ENCODE data around the gene CYBC1. TPM values are rescaled to one million over a fixed set of nuclear protein-coding genes. Genes with fewer than 3 reads are reported as not detected.

CYBC1 gene
- total RNA-seq, 1 experiment from 2014 or later = 95.4 TPM

DNA sequence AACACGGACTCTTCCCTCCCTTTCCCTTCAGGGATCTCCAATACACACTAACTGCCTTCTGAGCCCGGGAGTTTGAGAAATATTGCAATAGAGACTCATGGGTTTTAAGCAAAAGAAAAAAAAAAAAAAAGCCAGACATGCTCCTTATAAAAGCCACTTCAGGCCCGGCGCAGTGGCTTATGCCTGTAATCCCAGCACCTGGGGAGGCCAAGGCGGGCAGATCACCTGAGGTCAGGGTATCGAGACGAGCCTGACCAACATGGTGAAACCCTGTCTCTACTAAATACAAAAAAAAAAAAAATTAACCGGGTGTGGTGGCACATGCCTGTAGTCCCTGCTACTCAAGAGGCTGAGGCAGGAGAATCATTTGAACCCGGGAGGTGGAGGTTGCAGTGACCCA is 34.8 kb downstream of the CYBC1 start:
- no peaks in the 10 kb centered on the region for H3K27me3 ChIP-seq (ENCODE audit: insufficient read depth, low read length)
- H3K9ac ChIP-seq (ENCODE audit: low read length) = no peak overlapping the region
- no peak overlapping the region for H3K4me2 ChIP-seq (ENCODE audit: low read length)
- peaks cover 6% of the 10 kb centered on the region; the same call in 1 of the 2 replicates for H4K20me1 ChIP-seq (ENCODE audit: insufficient read depth)
- no peak for DNase-seq (ENCODE audit: low read depth, low spot score)
- ChIA-PET RAD21 (ENCODE audit: low non-redundant PET in 1 of 2, low total read pairs in 2 of 2, uncharacterized antibody in 2 of 2, unreplicated experiment in 2 of 2) (no interaction called here), CTCF (no interaction called here), POLR2A (no interaction called here)
- no TSS peak for BruUV-seq (replicated peaks)
- no peaks in the 10 kb centered on the region for H3K9me2 ChIP-seq (ENCODE audit: insufficient read depth)
- H3K79me2 ChIP-seq (ENCODE audit: insufficient read depth, low read length) = no peaks in the 10 kb centered on the region; the same call in 1 of the 2 replicates
- no peak overlapping the region for H2AFZ ChIP-seq (ENCODE audit: low read depth, low read length, poor library complexity, severe bottlenecking)
- H3K4me1 ChIP-seq (ENCODE audit: control insufficient read depth in 1 of 2, insufficient read depth in 2 of 2, low read length in 2 of 2) = peaks cover 7 to 23% of the 10 kb centered on the region in 2 experiments
- TF ChIP-seq, protein P1, sequence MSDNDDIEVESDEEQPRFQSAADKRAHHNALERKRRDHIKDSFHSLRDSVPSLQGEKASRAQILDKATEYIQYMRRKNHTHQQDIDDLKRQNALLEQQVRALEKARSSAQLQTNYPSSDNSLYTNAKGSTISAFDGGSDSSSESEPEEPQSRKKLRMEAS (IDR thresholded peaks at IDR 0.05) = no peak
- TF ChIP-seq FOSL1 (IDR thresholded peaks at IDR 0.05; ENCODE audit: low read depth) (no peak), REST (IDR thresholded peaks at IDR 0.05; ENCODE audit: low read depth) (no peak), TCF7L2 (IDR thresholded peaks at IDR 0.05; ENCODE audit: borderline replicate concordance, extremely low read depth, insufficient read depth, insufficient read length) (no peak), YY1 (IDR thresholded peaks at IDR 0.05; ENCODE audit: extremely low read depth, insufficient replicate concordance, low read depth, low read length) (no peak), EZH2 (IDR thresholded peaks at IDR 0.05) (no peak), SRF (IDR thresholded peaks at IDR 0.05; ENCODE audit: low read depth) (no peak), JUND (IDR thresholded peaks at IDR 0.05) (no peak), POLR2AphosphoS5 (IDR thresholded peaks at IDR 0.05; ENCODE audit: low read depth, low read length) (no peak), POLR2A (IDR thresholded peaks at IDR 0.05; ENCODE audit: borderline replicate concordance, extremely low read depth, insufficient read depth, insufficient read length) (no peak), ZNF274 (IDR thresholded peaks at IDR 0.05; ENCODE audit: low read depth, low read length) (no peak), SP1 (IDR thresholded peaks at IDR 0.05; ENCODE audit: low read depth) (no peak), ELF1 (IDR thresholded peaks at IDR 0.05; ENCODE audit: borderline replicate concordance, low read depth) (no peak), ZFX (IDR thresholded peaks at IDR 0.05) (no peak), SIN3A (IDR thresholded peaks at IDR 0.05; ENCODE audit: low read depth) (no peak), RAD21 (IDR thresholded peaks at IDR 0.05; ENCODE audit: low read depth) (no peak), EZH2phosphoT487 (IDR thresholded peaks at IDR 0.05; ENCODE audit: borderline replicate concordance) (no peak)
- TF ChIP-seq, protein P2, sequence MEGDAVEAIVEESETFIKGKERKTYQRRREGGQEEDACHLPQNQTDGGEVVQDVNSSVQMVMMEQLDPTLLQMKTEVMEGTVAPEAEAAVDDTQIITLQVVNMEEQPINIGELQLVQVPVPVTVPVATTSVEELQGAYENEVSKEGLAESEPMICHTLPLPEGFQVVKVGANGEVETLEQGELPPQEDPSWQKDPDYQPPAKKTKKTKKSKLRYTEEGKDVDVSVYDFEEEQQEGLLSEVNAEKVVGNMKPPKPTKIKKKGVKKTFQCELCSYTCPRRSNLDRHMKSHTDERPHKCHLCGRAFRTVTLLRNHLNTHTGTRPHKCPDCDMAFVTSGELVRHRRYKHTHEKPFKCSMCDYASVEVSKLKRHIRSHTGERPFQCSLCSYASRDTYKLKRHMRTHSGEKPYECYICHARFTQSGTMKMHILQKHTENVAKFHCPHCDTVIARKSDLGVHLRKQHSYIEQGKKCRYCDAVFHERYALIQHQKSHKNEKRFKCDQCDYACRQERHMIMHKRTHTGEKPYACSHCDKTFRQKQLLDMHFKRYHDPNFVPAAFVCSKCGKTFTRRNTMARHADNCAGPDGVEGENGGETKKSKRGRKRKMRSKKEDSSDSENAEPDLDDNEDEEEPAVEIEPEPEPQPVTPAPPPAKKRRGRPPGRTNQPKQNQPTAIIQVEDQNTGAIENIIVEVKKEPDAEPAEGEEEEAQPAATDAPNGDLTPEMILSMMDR (IDR thresholded peaks at IDR 0.05 in 2 of 3, conservative IDR thresholded peaks at IDR 0.05 in 1 of 3; ENCODE audit: borderline replicate concordance in 1 of 3, insufficient read depth in 1 of 3, low read depth in 2 of 3, low read length in 2 of 3) = no peak
- TF ChIP-seq, protein P3, sequence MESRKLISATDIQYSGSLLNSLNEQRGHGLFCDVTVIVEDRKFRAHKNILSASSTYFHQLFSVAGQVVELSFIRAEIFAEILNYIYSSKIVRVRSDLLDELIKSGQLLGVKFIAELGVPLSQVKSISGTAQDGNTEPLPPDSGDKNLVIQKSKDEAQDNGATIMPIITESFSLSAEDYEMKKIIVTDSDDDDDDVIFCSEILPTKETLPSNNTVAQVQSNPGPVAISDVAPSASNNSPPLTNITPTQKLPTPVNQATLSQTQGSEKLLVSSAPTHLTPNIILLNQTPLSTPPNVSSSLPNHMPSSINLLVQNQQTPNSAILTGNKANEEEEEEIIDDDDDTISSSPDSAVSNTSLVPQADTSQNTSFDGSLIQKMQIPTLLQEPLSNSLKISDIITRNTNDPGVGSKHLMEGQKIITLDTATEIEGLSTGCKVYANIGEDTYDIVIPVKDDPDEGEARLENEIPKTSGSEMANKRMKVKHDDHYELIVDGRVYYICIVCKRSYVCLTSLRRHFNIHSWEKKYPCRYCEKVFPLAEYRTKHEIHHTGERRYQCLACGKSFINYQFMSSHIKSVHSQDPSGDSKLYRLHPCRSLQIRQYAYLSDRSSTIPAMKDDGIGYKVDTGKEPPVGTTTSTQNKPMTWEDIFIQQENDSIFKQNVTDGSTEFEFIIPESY (IDR thresholded peaks at IDR 0.05; ENCODE audit: extremely low read depth, insufficient replicate concordance, low read length) = no peak
- intact Hi-C loops (cut with micrococcal nuclease) = loop anchor here (2.0 to 10.0 kb wide), 3 partner anchors 115 to 381 kb away; partner anchors contain the start of genes DCXR and RAC3
- H3K27ac ChIP-seq (ENCODE audit: low read depth, low read length) = no peak overlapping the region
- H3K4me3 ChIP-seq (replicated peaks in 1 of 2; ENCODE audit: low read depth in 1 of 2, low read length in 2 of 2) = no peak overlapping the region
- H3K36me3 ChIP-seq (ENCODE audit: control insufficient read depth in 1 of 2, insufficient read depth in 2 of 2, low read length in 2 of 2) = peaks cover 0 to 3% of the 10 kb centered on the region in 2 experiments; a peak in 1 of 4 replicates
- no peak for ATAC-seq
- H3K9me3 ChIP-seq (ENCODE audit: control insufficient read depth in 1 of 2, insufficient read depth in 1 of 2, low read depth in 1 of 2, low read length in 2 of 2) = no peaks in the 10 kb centered on the region

Measured in HCT116 (cell line).